ENCODE data around the gene IL34.

DNA sequence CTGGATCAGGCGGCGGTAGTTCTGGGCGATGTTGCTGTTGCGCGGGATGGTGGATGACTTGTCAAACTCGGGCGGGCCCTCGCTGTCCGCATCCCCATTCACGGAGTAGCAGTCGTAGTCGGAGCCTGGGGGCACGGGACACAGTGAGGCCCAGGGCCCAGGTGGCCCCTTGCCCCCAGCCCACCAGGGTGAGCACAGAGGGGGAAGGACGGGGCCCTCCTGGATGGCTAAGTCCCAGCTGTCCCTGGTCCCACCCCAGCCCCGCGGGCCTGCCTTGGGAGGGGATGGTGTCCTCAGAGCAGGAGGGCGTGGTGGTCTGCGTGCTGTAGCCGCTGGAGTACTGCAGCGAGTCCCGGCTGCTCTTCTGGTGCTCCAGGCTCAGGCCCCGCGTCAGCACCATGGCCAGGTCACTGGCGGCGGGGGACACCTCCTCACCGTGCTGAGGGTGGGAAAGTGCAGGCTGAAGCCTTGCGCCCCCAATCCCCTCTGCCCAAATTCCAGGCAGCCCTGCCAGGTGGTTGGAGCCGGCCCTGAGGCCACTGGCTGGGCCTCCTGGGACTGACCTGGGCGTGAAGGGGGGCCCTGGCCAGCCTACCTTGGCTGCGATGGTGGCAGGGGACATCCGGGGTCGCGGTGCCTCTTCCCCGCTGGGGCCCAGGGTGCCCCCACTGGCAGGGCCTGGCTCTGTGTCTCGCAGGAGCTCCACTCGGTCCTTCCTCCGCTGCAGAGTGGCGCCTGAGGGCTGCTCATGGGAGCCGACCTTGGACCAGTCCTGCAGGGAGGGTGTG lies 18.2 kb downstream of the IL34 start:
- TF ChIP-seq EGR1 (IDR thresholded peaks at IDR 0.05; ENCODE audit: low read depth in 2 of 2) (no peak), CTCF (IDR thresholded peaks at IDR 0.05; ENCODE audit: low read depth, low read length, missing input control) (no peak), JUND (IDR thresholded peaks at IDR 0.05) (no peak), REST (IDR thresholded peaks at IDR 0.05) (no peak), RAD21 (IDR thresholded peaks at IDR 0.05) (no peak), GABPA (IDR thresholded peaks at IDR 0.05 in 1 of 2, conservative IDR thresholded peaks at IDR 0.05 in 1 of 2) (no peak), SP1 (IDR thresholded peaks at IDR 0.05) (no peak), HNF4G (IDR thresholded peaks at IDR 0.05) (no peak), FOXA1 (IDR thresholded peaks at IDR 0.05) (no peak), ZBTB33 (IDR thresholded peaks at IDR 0.05) (no peak), YY1 (IDR thresholded peaks at IDR 0.05) (no peak), TAF1 (conservative IDR thresholded peaks at IDR 0.05) (no peak)
